Esophagus squamous epithelium (tissue), 5 donors: ENCODE data around the gene AGO3. TPM values are rescaled to one million over a fixed set of nuclear protein-coding genes. Genes with fewer than 3 reads are reported as not detected.

Source experiments
- DNase-seq: peaks from one replicate; lab custom pipeline; 2025; lab: John Stamatoyannopoulos, UW
- H3K27ac ChIP-seq, 4 donors: fragments of 200-600 bp; sonication (generic); one replicate each; pipeline ENCODE4 v1.5.1; 2016 to 2019; ENCODE audit warnings: mild to moderate bottlenecking in 1 of 4
- H3K27me3 ChIP-seq, 4 donors: fragments of 200-600 bp; sonication (generic); 1 replicate in 3 of 4; 2 replicates in 1 of 4; pipeline versions ENCODE4 v1.5.1 to v1.6.0; 2017 to 2021; ENCODE audit warnings: antibody characterized with exemption in 1 of 4
- H3K36me3 ChIP-seq, 3 donors: fragments of 200-600 bp; sonication (generic); one replicate each; pipeline ENCODE4 v1.5.1; 2016 to 2019
- H3K4me1 ChIP-seq, 3 donors: fragments of 200-600 bp; sonication (generic); one replicate each; pipeline ENCODE4 v1.5.1; 2017 to 2019
- H3K4me3 ChIP-seq, 4 donors: fragments of 200-600 bp; sonication (generic); 1 replicate in 3 of 4; 2 replicates in 1 of 4; pipeline ENCODE4 v1.5.1; 2016 to 2019; ENCODE audit warnings: mild to moderate bottlenecking in 2 of 4, moderate library complexity in 1 of 4
- H3K9me3 ChIP-seq, 3 donors: fragments of 200-600 bp; sonication (generic); one replicate each; pipeline ENCODE4 v1.5.1; 2016 to 2019
- POLR2A ChIP-seq, 4 donors: fragments of 450-650 bp; IDR thresholded peaks; one replicate each; pipeline ENCODE4 v1.6.1; 2017; ENCODE audit warnings: antibody characterized with exemption in 4 of 4, mild to moderate bottlenecking in 4 of 4, moderate library complexity in 3 of 4
- WGBS, 2 donors: methylation state at CpG; one replicate each; pipeline ENCODE4 v1.1.5; 2018; 5-methylcytosine and 5-hydroxymethylcytosine counted together
- intact Hi-C: fragments of 100-400 bp; cut with DNase I; formaldehyde crosslinking; loops from one replicate; pipeline ENCODE4 v1.15.0; 2022
- total RNA-seq, 4 donors: library from RNA; depleted of rRNA; stranded (reverse); fragments of >200 nt; gene quantifications; one replicate each; pipeline ENCODE4 v1.1.0, GENCODE V29; 2016
- TF ChIP-seq, protein P1 (sequence below), 6 experiments: fragments of 450-650 bp in 4 of 6; fragments of 200-600 bp in 2 of 6; sonication (generic) in 2 of 6; IDR thresholded peaks; one replicate each; pipeline ENCODE4 v1.5.1; 2016 to 2019; ENCODE audit warnings: antibody characterized with exemption in 6 of 6, mild to moderate bottlenecking in 4 of 6, moderate library complexity in 4 of 6
- donor health status: DM: yes; HTN: yes; CAD: no.

AGO3 gene
- total RNA-seq, 4 donors from 2014 or later, result 8.1 to 17.0 (median 12.0) TPM

DNA sequence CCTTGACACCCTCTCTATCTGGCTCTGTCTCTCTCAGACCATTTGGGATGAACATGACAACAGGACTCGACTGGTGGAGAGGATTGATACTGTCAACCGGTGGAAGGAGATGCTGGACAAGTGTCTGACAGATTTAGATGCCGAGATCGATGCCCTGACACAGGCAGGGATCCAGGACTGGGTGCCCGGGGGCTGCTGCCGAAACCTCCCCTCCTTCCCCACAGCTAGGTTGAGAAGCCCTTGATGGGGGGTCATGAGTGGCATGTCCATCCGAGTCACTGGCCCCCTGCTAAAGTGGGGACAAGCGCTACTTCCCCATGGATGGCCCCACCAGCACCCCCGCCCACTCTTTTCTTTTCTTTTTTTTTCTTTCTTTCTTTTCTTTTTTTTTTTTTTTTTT, 154.2 kb downstream of the AGO3 start:
- H3K4me3 ChIP-seq, result no peak overlapping the region
- peaks cover 0 to 20% (median 1%) of the 10 kb centered on the region in 4 donors for H3K27me3 ChIP-seq
- 83 to 90% methylated on average over 8 of the region's 9 CpGs for WGBS, 2 donors
- peaks cover 19 to 34% (median 28%) of the 10 kb centered on the region in 3 donors for H3K4me1 ChIP-seq
- no peaks in the 10 kb centered on the region for H3K36me3 ChIP-seq
- H3K9me3 ChIP-seq, result no peaks in the 10 kb centered on the region
- TF ChIP-seq POLR2A (IDR thresholded peaks at IDR 0.05), result no peak
- H3K27ac ChIP-seq, result no peak overlapping the region
- intact Hi-C loops, result no loop called here
- DNase-seq, result no peak

DNA sequence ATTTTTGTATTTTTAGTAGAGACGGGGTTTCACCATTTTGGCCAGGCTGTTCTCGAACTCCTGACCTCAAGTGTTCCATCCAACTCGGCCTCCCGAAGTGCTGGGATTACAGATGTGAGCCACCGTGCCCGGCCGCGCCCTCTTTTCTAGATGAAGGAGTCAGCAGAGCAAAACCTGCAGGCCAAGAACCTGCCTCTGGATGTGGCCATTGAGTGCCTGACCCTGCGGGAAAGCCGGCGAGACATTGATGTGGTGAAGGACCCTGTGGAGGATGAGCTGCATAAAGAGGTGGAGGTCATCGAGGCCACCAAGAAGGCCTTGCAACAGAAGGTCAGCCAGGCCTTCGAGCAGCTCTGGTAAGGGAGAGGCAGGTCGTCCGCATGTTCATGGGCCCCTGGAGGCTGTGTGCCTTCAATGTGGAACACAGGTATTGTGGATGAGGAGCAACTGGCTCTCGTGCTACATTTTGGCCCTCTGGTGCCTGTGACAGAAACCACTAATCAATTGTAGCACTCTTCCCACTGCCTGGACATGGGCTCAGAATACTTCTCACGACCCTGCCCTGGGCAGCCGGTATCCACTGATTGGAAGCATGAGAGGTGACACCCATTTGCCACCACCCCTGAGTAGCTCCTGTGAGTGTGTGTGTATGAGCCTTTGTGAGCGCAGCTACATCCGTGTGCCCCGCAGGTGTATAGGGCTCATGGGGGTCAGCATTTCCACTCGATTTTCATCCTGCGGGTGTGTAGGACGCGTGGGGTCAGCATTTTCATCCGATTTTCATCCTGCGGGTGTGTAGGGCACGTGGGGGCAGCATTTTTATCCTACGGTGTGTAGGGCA, 155.0 kb downstream of the AGO3 start:
- intact Hi-C loops, result no loop called here

DNA sequence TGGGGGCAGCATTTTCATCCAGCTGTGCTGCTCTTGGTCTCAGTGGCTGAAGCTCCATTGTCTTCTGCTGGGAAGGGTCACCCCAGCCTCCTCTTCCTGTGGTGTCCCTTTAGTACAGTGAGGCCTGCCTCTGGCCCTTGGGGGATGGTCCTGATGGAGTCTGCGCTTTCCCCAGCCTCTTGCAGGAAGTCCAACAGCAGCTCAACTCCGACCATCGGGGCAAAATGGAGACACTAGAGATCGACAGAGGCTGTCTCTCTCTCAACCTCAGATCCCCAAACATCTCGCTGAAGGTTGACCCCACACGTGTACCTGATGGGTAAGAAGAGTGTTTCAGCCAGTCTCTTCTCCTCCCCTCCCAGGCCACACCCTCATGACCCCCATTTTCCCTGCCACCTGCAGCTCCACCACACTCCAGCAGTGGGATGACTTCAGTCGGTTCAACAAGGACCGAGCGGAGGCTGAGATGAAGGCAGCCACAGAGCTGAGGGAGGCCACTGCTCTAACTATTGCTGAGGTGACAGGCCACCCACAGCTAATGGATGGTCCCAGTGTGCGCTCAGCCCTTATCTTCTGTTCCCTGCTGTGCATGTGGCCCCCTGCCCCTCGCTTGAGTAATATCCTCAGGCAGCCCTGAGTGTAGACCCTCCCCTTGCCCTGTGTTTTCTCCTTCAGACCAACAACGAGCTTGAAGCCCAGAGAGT, 155.8 kb downstream of the AGO3 start:
- WGBS, 2 donors, result 92% methylated on average over 9 of the region's 12 CpGs; no CpG with 5 or more reads in 1 of the 2 donors
- Histone ChIP-seq H3K27ac (no peak overlapping the region), H3K4me3 (no peak overlapping the region), H3K9me3 (no peaks in the 10 kb centered on the region), H3K36me3 (peaks cover 0 to 12% (median 3%) of the 10 kb centered on the region in 3 donors), H3K4me1 (peaks cover 21 to 50% (median 28%) of the 10 kb centered on the region in 3 donors), H3K27me3 (peaks cover 0 to 20% (median 1%) of the 10 kb centered on the region in 4 donors)
- TF ChIP-seq POLR2A (IDR thresholded peaks at IDR 0.05), result no peak
- TF ChIP-seq, protein P1, sequence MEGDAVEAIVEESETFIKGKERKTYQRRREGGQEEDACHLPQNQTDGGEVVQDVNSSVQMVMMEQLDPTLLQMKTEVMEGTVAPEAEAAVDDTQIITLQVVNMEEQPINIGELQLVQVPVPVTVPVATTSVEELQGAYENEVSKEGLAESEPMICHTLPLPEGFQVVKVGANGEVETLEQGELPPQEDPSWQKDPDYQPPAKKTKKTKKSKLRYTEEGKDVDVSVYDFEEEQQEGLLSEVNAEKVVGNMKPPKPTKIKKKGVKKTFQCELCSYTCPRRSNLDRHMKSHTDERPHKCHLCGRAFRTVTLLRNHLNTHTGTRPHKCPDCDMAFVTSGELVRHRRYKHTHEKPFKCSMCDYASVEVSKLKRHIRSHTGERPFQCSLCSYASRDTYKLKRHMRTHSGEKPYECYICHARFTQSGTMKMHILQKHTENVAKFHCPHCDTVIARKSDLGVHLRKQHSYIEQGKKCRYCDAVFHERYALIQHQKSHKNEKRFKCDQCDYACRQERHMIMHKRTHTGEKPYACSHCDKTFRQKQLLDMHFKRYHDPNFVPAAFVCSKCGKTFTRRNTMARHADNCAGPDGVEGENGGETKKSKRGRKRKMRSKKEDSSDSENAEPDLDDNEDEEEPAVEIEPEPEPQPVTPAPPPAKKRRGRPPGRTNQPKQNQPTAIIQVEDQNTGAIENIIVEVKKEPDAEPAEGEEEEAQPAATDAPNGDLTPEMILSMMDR (IDR thresholded peaks at IDR 0.05), result no peak
- no peak for DNase-seq
- intact Hi-C loops, result no loop called here

More for the DNA sequence above, 155.0 kb downstream of the AGO3 start:
- WGBS, 2 donors, result 87 to 92% methylated on average over 19 to 20 of the region's 29 CpGs
- Histone ChIP-seq H3K9me3 (no peaks in the 10 kb centered on the region), H3K4me3 (no peak overlapping the region), H3K4me1 (peaks cover 21 to 42% (median 28%) of the 10 kb centered on the region in 3 donors), H3K36me3 (peaks cover 0 to 4% (median 0%) of the 10 kb centered on the region in 3 donors), H3K27me3 (peaks cover 0 to 20% (median 1%) of the 10 kb centered on the region in 4 donors), H3K27ac (no peak overlapping the region)
- TF ChIP-seq, protein P1 (IDR thresholded peaks at IDR 0.05), result no peak
- TF ChIP-seq POLR2A (IDR thresholded peaks at IDR 0.05), result no peak
- DNase-seq, result no peak

DNA sequence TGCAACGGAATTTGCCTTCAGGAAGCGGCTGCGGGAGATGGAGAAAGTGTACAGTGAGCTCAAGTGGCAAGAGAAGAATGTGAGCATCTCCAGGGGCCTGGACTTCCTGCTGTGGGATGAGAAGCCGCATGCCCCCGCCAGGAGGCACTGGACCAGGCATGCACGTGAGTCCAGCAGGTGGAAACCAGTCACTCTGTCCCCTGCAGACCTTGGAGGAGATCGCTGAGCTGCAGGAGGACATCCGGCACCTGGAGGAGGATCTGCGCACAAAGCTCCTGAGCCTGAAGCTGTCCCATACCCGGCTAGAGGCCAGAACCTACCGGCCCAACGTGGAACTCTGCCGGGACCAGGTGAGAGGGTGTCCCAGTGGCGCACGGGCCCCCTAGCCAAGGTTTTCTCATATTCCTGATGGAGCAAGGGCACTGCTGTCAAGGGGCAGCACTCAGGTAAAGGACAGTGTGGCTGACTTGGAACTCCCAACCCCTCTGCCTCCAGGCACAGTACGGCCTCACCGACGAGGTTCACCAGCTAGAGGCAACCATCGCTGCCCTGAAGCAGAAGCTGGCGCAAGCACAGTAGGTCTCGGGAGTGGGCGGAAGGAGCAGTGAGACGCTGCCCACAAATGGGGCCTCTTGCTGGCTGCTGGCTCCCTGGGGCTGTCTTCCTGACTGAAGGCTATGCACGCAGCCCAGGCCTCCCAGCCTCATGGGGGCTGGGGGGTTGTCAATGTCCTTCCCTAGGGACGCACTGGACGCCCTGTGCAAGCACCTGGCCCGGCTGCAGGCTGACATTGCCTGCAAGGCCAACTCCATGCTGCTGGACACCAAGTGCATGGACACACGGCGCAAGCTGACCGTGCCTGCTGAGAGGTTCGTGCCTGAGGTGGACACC, 156.6 kb downstream of the AGO3 start:
- no peak for DNase-seq
- peaks cover 0 to 20% (median 1%) of the 10 kb centered on the region in 4 donors for H3K27me3 ChIP-seq
- H3K9me3 ChIP-seq, result no peaks in the 10 kb centered on the region
- peaks cover 21 to 53% (median 28%) of the 10 kb centered on the region in 3 donors for H3K4me1 ChIP-seq
- H3K36me3 ChIP-seq, result peaks cover 0 to 20% (median 11%) of the 10 kb centered on the region in 3 donors
- no peak overlapping the region for H3K4me3 ChIP-seq
- no peak for TF ChIP-seq POLR2A (IDR thresholded peaks at IDR 0.05)
- TF ChIP-seq, protein P1 (IDR thresholded peaks at IDR 0.05), result no peak
- no peak overlapping the region for H3K27ac ChIP-seq
- 100% methylated on average over 9 of the region's 31 CpGs; no CpG with 5 or more reads in 1 of the 2 donors for WGBS, 2 donors
- intact Hi-C loops, result no loop called here

DNA sequence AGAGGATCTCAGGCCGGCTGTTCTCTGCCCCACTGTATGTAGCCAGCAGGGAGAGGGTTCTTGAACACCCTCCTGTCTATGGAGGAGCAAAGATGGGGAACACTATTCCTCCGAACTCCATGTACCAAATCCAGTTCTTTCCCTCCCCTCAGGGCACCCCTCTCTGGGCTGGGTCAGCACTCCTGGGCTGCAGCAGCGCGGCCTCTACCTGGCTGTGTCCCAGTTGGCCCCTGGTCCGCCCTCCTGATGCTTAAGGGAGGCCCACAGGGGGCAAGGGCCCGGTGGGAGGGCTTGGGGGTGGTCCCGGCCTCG, 157.3 kb downstream of the AGO3 start:
- peaks cover 0 to 20% (median 1%) of the 10 kb centered on the region in 4 donors for H3K27me3 ChIP-seq
- WGBS, 2 donors, result 63 to 94% methylated on average over 2 of the region's 8 CpGs
- peak overlapping the region; percentile 87 to 94 (median 90) for H3K27ac ChIP-seq
- no peak for TF ChIP-seq POLR2A (IDR thresholded peaks at IDR 0.05)
- H3K4me1 ChIP-seq, result peaks cover 21 to 59% (median 28%) of the 10 kb centered on the region in 3 donors
- H3K9me3 ChIP-seq, result no peaks in the 10 kb centered on the region
- DNase-seq, result no peak
- H3K4me3 ChIP-seq, result peak overlapping the region; percentile 71 to 95 (median 84)
- peaks cover 4 to 27% (median 18%) of the 10 kb centered on the region in 3 donors for H3K36me3 ChIP-seq
- intact Hi-C loops, result no loop called here
